H9 (cell line): Measurements from ENCODE around the gene NUP98. TPM values are rescaled to one million over a fixed set of nuclear protein-coding genes. Genes with fewer than 3 reads are reported as not detected.
A peak's percentile ranks its signal among the peaks of the same experiment; 100 is the strongest.

ENCODE experiments used
- DNase-seq: peaks from one replicate; pipeline ENCODE4 v3.0.0-alpha.2; 2017
- H2AFZ ChIP-seq: one replicate; pipeline ENCODE4 v1.6.1; 2013; ENCODE audit warnings: mild to moderate bottlenecking, low read length, control low read depth, moderate library complexity
- H2AK5ac ChIP-seq: 2 replicates; pipeline ENCODE4 v1.6.1; 2013; ENCODE audit warnings: low read length, control low read depth, mixed read lengths; ENCODE audit not compliant: insufficient read length
- H2BK120ac ChIP-seq: one replicate; pipeline ENCODE4 v1.6.1; 2013; ENCODE audit warnings: low read depth, mild to moderate bottlenecking, low read length, control low read depth, inconsistent platforms; ENCODE audit not compliant: poor library complexity, severe bottlenecking
- H2BK12ac ChIP-seq: 2 replicates; pipeline ENCODE4 v1.6.1; 2013; ENCODE audit warnings: low read length, control low read depth, mixed read lengths, low read depth; ENCODE audit not compliant: insufficient read length
- H2BK15ac ChIP-seq: 2 replicates; pipeline ENCODE4 v1.6.1; 2013; ENCODE audit warnings: low read depth, low read length, control low read depth
- H2BK20ac ChIP-seq: one replicate; pipeline ENCODE4 v1.6.1; 2013; ENCODE audit warnings: low read depth, mild to moderate bottlenecking, low read length, control low read depth, inconsistent platforms; ENCODE audit not compliant: poor library complexity, severe bottlenecking
- H2BK5ac ChIP-seq: 2 replicates; pipeline ENCODE4 v1.6.1; 2013; ENCODE audit warnings: low read length, control low read depth, mixed read lengths; ENCODE audit not compliant: insufficient read length
- H3K14ac ChIP-seq: 2 replicates; pipeline ENCODE4 v1.6.1; 2013; ENCODE audit warnings: low read length, control low read depth; ENCODE audit not compliant: insufficient read depth
- H3K18ac ChIP-seq: 2 replicates; pipeline ENCODE4 v1.6.1; 2013; ENCODE audit warnings: low read depth, mild to moderate bottlenecking, mixed read lengths, low read length, control low read depth; ENCODE audit not compliant: insufficient read length
- H3K23ac ChIP-seq: 2 replicates; pipeline ENCODE4 v1.6.1; 2013; ENCODE audit warnings: low read length, control low read depth, mixed read lengths, low read depth; ENCODE audit not compliant: insufficient read length
- H3K23me2 ChIP-seq: 2 replicates; pipeline ENCODE4 v1.6.1; 2013; ENCODE audit warnings: low read depth, mild to moderate bottlenecking, mixed read lengths, low read length, control low read depth; ENCODE audit not compliant: insufficient read length, poor library complexity, severe bottlenecking
- H3K27ac ChIP-seq: 2 replicates; pipeline ENCODE4 v1.5.1; 2013; ENCODE audit warnings: low read length, control low read depth, mixed read lengths, low read depth; ENCODE audit not compliant: insufficient read length
- H3K27me3 ChIP-seq: 2 replicates; pipeline ENCODE4 v1.6.1; 2013; ENCODE audit warnings: low read length, control low read depth, inconsistent platforms; ENCODE audit not compliant: insufficient read depth
- H3K4ac ChIP-seq: 2 replicates; pipeline ENCODE4 v1.6.1; 2013; ENCODE audit warnings: low read depth, mild to moderate bottlenecking, control low read depth, inconsistent platforms, low read length, moderate library complexity
- H3K4me1 ChIP-seq: 2 replicates; pipeline ENCODE4 v1.6.1; 2013; ENCODE audit warnings: low read length, control low read depth, inconsistent platforms; ENCODE audit not compliant: insufficient read depth
- H3K4me2 ChIP-seq: 2 replicates; pipeline ENCODE4 v1.6.1; 2013; ENCODE audit warnings: low read length, control low read depth, mixed read lengths; ENCODE audit not compliant: insufficient read length, insufficient read depth
- H3K56ac ChIP-seq: 2 replicates; pipeline ENCODE4 v1.6.1; 2013; ENCODE audit warnings: low read depth, mild to moderate bottlenecking, mixed read lengths, low read length, control low read depth; ENCODE audit not compliant: insufficient read length
- H3K79me1 ChIP-seq: 2 replicates; pipeline ENCODE4 v1.6.1; 2013; ENCODE audit warnings: low read depth, mild to moderate bottlenecking, moderate library complexity, low read length, control low read depth, inconsistent platforms; ENCODE audit not compliant: insufficient read depth, poor library complexity, severe bottlenecking
- H3K79me2 ChIP-seq: 2 replicates; pipeline ENCODE4 v1.6.1; 2013; ENCODE audit warnings: low read length, control low read depth, inconsistent platforms; ENCODE audit not compliant: insufficient read depth
- H3K9ac ChIP-seq: 2 replicates; pipeline ENCODE4 v1.6.1; 2013; ENCODE audit warnings: low read length, control low read depth, mixed read lengths; ENCODE audit not compliant: insufficient read length; ENCODE audit errors: extremely low read depth
- H3K9me3 ChIP-seq: one replicate; pipeline ENCODE4 v1.6.1; 2013; ENCODE audit warnings: low read depth, low read length, inconsistent platforms; ENCODE audit not compliant: control insufficient read depth
- H3T11ph ChIP-seq: one replicate; pipeline ENCODE4 v1.6.1; 2013; ENCODE audit warnings: mild to moderate bottlenecking, low read length, control low read depth, inconsistent platforms
- H4K20me1 ChIP-seq: one replicate; pipeline ENCODE4 v1.6.1; 2013; ENCODE audit not compliant: control insufficient read depth, insufficient read length, insufficient read depth
- H4K5ac ChIP-seq: 2 replicates; pipeline ENCODE4 v1.6.1; 2013; ENCODE audit warnings: low read depth, mild to moderate bottlenecking, mixed read lengths, low read length, control low read depth; ENCODE audit not compliant: insufficient read length
- H4K8ac ChIP-seq: replicated peaks from 2 replicates; pipeline ENCODE4 v1.6.1; 2013; ENCODE audit warnings: low read length, control low read depth, mixed read lengths, low read depth; ENCODE audit not compliant: insufficient read length
- H4K91ac ChIP-seq: 2 replicates; pipeline ENCODE4 v1.6.1; 2013; ENCODE audit warnings: low read depth, mild to moderate bottlenecking, moderate library complexity, mixed read lengths, low read length, control low read depth; ENCODE audit not compliant: insufficient read length
- H3K27ac Mint-ChIP-seq, 3 experiments: 2 replicates in 2 of 3; 3 replicates in 1 of 3; pipeline ENCODE4 v1.8.0; 2020 to 2021; ENCODE audit warnings: mixed read lengths in 3 of 3, mild to moderate bottlenecking in 1 of 3, moderate library complexity in 1 of 3
- H3K27me3 Mint-ChIP-seq: 2 replicates; pipeline ENCODE4 v1.8.0; 2021; ENCODE audit warnings: low read depth, mild to moderate bottlenecking, moderate library complexity, mixed read lengths
- H3K36me3 Mint-ChIP-seq, 3 experiments: 2 replicates in 2 of 3; 3 replicates in 1 of 3; pipeline ENCODE4 v1.8.0; 2020 to 2021; ENCODE audit warnings: low read depth in 3 of 3, mixed read lengths in 3 of 3; ENCODE audit not compliant: insufficient read depth in 1 of 3
- H3K4me1 Mint-ChIP-seq, 2 experiments: 2 replicates each; pipeline ENCODE4 v1.8.0; 2020; ENCODE audit warnings: mixed read lengths in 2 of 2
- H3K4me3 Mint-ChIP-seq, 2 experiments: 2 replicates in 1 of 2; 3 replicates in 1 of 2; pipeline ENCODE4 v1.8.0; 2020 to 2021; ENCODE audit warnings: mild to moderate bottlenecking in 2 of 2, mixed read lengths in 2 of 2, moderate library complexity in 1 of 2
- H3K9me3 Mint-ChIP-seq, 2 experiments: 2 replicates in 1 of 2; 3 replicates in 1 of 2; pipeline ENCODE4 v1.8.0; 2020; ENCODE audit warnings: mild to moderate bottlenecking in 2 of 2, mixed read lengths in 2 of 2, moderate library complexity in 1 of 2
- CTCF ChIP-seq: fragments of 200-600 bp; sonication (generic); conservative IDR thresholded peaks from 3 replicates; pipeline ENCODE4 v1.8.0; 2021; ENCODE audit warnings: antibody characterized with exemption, mild to moderate bottlenecking
- WGBS: extraction: QIAGEN DNeasy Blood & Tissue Kit; methylation state at CpG from one replicate; pipeline ENCODE4 v1.1.7; 2013; ENCODE audit warnings: missing lambda C conversion rate, low lambda C conversion rate, mixed read lengths; ENCODE audit not compliant: insufficient read length; ENCODE audit errors: extremely low coverage; 5-methylcytosine and 5-hydroxymethylcytosine counted together
- total RNA-seq: library from RNA; stranded (reverse); gene quantifications from 2 replicates; pipeline ENCODE4 v1.2.1, GENCODE V29; 2021

Gene NUP98
- total RNA-seq, 1 experiment from 2014 or later, result 105 TPM

- H3K4me2 ChIP-seq, result no peak overlapping the region
- no peak overlapping the region for H3T11ph ChIP-seq
- H3K27ac ChIP-seq, result no peak overlapping the region
- no peak overlapping the region for H2BK12ac ChIP-seq
- H3K9me3 Mint-ChIP-seq, result no peaks in the 10 kb centered on the region
- H3K9ac ChIP-seq, result no peak overlapping the region
- no CpG with 5 or more reads among the region's 11 CpGs for WGBS
- no peak overlapping the region for H3K18ac ChIP-seq
- H4K5ac ChIP-seq, result no peak overlapping the region
- no peaks in the 10 kb centered on the region for H4K20me1 ChIP-seq
- H3K79me1 ChIP-seq, result no peaks in the 10 kb centered on the region
- H3K4me1 Mint-ChIP-seq, result no peaks in the 10 kb centered on the region
- H3K27ac Mint-ChIP-seq, result peak overlapping the region in 1 of 3 experiments; percentile 30; a peak in 1 of 7 replicates
- no peak overlapping the region for H4K91ac ChIP-seq
- H3K4ac ChIP-seq, result no peak overlapping the region
- TF ChIP-seq CTCF, result no peak
- H3K23me2 ChIP-seq, result no peaks in the 10 kb centered on the region
- no peak overlapping the region for H2BK20ac ChIP-seq
- no peaks in the 10 kb centered on the region for H3K27me3 ChIP-seq
- no peak for DNase-seq
- H3K27me3 Mint-ChIP-seq, result no peaks in the 10 kb centered on the region
- H3K56ac ChIP-seq, result no peak overlapping the region
- H3K36me3 Mint-ChIP-seq, result peaks cover 25 to 84% (median 75%) of the 10 kb centered on the region in 3 experiments
- H4K8ac ChIP-seq, result no peak overlapping the region
- no peak overlapping the region for H3K23ac ChIP-seq
- H3K4me3 Mint-ChIP-seq, result no peak overlapping the region
- no peak overlapping the region for H3K14ac ChIP-seq
- no peak overlapping the region for H2BK5ac ChIP-seq
- no peak overlapping the region for H2BK15ac ChIP-seq
- H2AFZ ChIP-seq, result no peak overlapping the region
- no peaks in the 10 kb centered on the region for H3K9me3 ChIP-seq
- no peaks in the 10 kb centered on the region for H3K4me1 ChIP-seq
- no peak overlapping the region for H2BK120ac ChIP-seq
- H3K79me2 ChIP-seq, result no peaks in the 10 kb centered on the region
- H2AK5ac ChIP-seq, result no peak overlapping the region
These were observed 59.9 kb downstream of the NUP98 start for GRCh38 chr11:3737386-3737933.
